NCI-H1436 (cell line): ENCODE results near the gene NBAS.

Source experiments
- DNase-seq: peaks from one replicate; lab custom pipeline; 2025; lab: John Stamatoyannopoulos, UW

Gene NBAS

GRCh38 chr2:15168116-15168515 lies 393.0 kb downstream of the NBAS start:
- DNase-seq: no peak

DNA sequence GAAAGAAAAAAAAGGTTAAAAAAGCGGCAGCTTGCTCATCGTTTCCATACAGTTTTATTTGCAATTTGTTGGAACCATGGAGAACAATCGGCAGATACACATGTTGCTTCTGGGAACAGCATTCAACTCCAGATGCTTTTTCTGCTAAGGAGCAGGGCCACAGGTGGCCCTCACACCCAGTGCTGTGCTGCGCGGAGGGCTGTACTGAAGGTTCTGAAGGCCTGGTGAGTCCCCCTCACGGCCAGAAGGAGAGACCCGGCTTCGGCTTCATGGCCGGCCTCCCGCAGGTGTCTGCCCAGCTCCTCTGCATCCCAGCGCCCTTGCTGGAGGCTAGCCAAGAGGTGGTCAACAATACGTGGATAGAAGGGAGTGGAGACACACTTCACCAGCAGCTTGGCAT lies 394.3 kb downstream of the NBAS start:
- no peak for DNase-seq

DNA sequence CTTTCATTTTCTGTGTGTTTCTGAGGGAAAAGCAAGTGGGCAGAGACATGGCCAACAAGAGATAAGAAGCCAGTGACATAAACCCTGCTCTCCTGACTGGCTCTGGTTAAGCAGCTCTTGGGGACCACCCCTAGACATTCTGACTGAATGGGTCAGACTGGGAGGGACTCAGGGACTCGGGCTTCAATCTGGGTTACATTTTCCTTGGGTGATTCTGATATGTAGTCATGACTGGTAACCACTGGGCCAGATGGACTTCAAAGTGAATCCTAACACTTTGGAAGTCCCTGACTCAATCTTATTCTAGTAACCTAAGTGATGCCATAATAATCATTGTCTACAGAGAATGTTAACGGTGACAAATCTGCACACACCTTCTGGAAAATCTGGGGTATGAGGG lies 397.8 kb downstream of the NBAS start:
- DNase-seq: no peak

DNA sequence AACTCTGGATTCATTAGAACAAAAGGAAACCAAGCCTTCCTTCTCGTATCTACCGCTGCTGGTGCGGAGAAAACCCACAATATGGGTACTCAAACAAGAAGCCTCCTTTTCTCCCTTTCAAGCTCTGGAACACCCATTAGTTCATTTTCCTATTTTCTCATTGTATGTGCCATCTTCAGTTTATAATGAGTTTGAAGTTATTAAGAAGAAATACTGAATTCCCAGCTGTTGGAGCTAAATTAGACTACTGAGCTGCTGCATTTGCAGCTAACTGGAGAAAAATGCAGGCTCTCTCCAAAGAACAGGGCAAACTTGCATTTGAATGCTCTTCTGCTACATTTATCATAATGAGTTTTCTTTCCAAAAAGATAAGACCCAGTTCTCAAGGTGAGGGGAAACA lies 398.5 kb downstream of the NBAS start:
- DNase-seq: no peak

DNA sequence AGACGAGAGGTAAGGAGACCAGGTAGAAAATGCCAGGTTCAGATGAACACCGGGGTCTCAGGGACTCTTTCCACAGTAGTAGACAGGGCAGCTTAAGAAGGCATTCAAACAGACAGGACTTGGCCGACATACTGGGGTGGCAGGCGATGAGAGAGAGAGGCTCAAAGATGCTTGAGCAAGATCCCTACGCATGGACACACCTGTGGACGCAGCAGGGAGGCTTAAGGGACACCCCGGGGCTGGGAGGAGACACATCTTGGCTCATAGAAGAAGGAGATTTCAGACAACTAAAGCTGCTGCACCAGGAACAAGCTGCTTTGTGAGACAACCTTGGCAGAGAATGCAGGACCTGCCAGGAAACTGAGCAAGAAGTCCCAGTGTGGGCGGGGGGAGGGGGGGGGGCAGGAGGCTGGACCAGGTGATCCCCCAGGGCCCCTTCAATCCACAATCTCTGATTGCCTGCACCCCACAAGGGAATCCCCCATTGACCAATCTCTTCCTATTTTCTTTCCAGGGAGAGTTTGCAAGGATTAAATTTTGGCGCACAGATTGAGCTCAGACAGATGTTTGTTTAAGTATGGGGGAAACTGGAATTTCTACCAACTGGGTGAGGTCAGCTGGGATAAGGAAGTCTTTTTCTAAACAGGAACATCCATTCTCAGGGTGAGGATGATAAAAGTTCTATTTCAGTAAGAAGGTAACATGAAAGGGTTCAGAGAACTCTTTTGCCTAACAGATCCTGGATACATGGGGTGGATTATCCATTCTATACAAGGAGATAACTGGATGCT lies 400.7 kb downstream of the NBAS start:
- DNase-seq: no peak

- no peak for DNase-seq
Observed at GRCh38 chr2:15159751-15160177, 401.4 kb downstream of the NBAS start.

GRCh38 chr2:15159206-15159605 lies 401.9 kb downstream of the NBAS start:
- DNase-seq: no peak

- DNase-seq: no peak
Observed at GRCh38 chr2:15158532-15158931, 402.6 kb downstream of the NBAS start.

DNA sequence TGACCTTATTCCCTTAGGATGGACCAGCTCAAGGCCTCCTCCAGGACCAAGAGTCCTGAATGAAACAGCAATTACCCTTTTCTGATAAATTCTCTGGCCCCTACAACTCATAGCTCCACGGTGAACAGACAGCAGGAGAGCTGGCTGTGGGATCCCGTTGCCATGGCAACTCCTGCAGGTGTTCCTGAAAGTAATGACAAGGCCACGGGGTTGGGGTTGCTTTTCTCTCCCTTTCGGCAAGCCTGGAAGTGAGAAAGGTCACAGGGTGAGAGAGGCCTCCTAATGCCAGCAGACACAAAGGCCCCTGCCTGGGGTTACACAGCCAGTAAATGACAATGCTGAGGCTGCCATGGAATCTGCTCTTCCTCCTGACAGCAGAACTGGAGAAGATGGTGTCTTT lies 403.0 kb downstream of the NBAS start:
- peak; percentile 6 for DNase-seq

- no peak for DNase-seq
Observed at GRCh38 chr2:15155959-15156574, 405.1 kb downstream of the NBAS start.

GRCh38 chr2:15154297-15154696 lies 406.8 kb downstream of the NBAS start:
- DNase-seq: no peak

DNA sequence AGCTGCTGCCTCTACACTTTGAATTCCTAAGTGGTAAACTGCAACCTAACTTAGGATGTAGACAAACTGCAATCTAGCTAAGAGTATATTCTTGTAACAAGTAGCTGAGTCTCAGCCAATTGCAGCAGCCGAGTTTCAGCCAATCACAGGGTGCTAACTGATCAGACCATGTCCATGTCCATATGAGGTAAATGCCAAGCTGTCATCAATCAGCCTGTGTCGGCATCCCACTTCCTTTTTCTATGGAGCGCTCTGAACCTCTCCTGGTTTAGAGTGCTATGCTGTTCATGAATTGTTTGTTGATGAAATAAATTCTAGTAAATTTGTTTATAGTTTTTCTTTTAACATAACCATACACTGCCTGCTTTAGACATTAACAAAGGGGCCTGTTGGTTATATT lies 408.8 kb downstream of the NBAS start:
- DNase-seq: no peak

DNA sequence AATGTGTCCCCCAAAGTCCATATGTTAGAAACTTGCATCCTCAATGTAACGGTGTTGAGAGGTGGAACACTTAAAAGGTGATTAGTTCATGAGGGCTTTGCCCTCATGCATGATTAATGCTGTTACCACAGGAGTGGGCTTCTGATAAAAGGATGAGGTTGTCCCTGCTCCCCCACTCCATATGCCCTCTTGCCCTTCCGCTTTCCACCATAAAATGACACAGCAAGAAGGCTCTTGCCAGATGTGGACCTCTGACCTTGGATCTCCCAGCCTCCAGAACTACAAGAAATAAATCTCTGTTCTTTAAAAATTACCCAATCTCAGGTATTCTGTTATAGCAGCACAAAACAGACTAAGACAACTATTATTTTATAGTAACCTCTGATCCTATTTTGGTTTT lies 412.1 kb downstream of the NBAS start:
- no peak for DNase-seq

GRCh38 chr2:15147591-15147990 lies 413.5 kb downstream of the NBAS start:
- DNase-seq: peak; percentile 63

DNA sequence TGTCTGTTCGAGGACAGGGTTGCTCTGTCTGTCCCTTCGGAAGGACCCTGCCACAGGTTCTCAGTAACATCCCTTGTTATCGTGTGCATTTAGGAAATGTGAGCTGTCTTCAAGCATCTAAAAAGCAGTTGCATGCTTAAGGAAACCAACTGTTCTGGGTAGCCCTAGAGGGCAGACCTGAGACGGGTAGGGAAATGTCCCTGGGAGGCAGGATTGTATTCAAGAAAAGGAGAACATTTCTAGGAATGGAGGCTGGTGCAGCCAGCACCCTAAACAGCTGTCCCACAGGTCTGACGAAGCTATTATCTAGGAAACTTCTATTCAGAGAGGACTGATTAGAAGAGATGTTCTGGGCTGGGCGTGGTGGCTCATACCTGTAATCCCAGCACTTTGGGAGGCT lies 414.2 kb downstream of the NBAS start:
- DNase-seq: no peak

DNA sequence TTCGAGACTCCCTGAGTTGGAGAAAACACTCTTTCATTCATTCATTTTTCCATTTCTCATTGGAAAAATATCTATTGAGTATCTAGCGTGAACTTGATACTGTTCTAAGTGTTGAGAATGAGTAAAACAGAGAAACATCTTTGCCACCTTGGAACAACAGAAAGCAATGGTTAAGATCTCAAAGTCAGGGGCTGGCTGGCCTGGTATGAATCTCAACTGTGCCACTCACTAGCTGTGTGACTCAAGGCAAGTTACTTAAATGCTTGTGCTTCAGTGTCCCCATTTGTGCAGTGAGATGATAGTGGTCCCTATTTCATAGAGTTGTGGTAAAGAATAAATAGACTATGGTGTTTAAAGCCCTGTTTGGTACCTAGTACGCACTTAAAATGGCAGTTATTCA lies 415.2 kb downstream of the NBAS start:
- no peak for DNase-seq

GRCh38 chr2:15145046-15145817 lies 415.9 kb downstream of the NBAS start:
- no peak for DNase-seq

DNA sequence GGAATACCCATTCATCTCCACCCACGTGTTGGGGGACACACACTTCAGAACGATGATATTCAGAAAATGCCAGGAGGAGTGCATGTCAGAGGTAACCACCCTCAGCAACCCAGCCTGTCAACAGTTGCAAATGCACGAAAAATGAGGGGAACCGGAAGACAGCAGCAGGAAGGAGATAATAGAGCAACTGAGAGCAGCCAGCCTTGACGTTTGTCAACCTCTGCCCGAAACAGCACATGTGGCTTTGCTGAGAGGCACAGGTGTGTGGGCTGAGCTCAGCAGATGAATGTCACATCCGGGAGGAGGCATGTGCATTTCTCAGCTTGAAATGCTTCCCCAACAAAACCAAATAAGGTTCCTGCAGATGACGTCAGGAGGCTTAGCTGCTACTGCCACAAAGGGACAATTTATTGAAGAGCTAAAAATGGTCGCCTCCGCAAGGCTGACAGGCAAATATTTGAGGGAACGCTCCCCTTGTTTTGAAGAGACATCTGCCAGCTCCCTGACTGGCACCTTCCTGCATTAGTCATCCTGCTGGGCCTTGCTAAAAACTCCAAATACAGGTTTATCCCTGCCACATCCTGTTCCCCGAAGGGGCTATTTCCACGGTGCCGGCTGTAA lies 419.0 kb downstream of the NBAS start:
- DNase-seq: peak; percentile 8

DNA sequence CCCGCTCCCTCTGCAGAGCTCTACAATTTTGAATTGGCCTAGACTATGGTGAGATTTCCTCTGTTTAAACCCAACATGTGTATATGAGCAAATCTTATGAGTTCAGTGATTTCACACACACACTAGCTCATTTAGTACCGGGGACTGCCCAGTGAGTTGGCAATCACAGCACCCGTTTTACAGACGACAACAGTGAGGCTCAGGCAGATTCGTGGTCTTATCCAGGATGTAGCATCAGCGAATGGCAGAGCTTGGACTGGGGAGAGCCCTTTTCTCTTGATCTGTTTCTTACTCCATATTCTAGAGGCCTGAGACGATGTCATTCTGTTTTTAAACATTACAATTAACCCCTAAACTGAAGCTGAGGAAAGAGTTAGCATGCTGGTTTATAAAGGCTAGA lies 419.9 kb downstream of the NBAS start:
- DNase-seq: no peak

DNA sequence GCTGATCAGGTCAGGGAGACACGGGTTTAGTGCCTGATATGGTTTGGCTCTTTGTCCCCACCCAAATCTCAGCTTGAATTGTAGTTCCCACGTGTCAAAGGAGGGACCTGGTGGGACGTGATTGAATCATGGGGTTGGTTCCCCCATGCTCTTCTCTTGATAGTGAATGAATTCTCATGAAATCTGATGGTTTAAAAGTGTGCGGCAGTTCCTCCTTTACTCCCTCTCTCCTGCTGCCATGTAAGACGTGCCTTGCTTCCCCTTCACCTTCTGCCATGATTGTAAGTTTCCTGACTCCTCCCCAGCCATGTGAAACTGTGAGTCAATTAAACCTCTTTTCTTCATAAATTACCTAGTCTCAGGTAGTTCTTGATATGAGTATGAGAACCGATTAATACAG lies 424.5 kb downstream of the NBAS start:
- DNase-seq: no peak

GRCh38 chr2:15134957-15135356 lies 426.2 kb downstream of the NBAS start:
- no peak for DNase-seq

DNA sequence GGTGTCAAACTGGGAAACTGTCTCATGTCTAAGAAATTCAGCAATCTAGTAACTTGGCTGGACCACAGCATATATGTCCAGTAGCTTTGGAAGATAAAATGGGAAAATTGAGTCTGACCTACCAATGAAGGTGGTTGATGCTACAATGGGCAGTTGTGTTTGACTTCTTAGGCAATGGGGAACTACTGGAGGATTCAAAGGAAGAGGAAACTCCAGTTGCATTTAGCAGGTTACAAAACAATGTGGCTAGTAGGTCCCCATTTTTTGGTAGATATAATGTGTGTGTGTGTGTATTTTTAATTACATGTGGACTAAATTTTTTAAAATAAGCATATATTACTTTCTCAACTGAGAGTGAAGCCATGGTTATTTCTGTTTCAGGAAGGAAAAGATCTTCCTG lies 427.7 kb downstream of the NBAS start:
- DNase-seq: no peak

DNA sequence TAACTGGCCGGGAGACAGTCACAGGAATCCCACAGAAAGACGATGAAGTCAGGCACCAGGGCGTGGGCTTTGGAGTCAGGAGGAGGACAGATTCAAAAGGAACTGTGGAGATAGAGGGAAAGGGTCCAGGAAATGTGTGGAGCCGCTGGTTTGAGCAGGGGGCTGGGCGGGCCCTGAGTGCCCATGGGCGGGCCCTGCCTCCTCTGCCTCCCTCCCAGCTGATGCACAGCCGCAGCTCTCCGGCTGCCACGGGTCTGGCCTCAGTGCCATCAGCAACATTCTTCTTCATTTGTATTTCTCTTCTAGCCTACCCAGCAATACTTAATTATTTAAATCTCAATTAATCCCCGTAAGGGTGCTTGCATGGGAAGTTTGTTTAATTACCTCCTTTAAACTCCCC lies 432.3 kb downstream of the NBAS start:
- no peak for DNase-seq
